Central memory CD4-positive, alpha-beta T cell (primary cell): ENCODE data around the gene CISD1.
A peak's percentile ranks its signal among the peaks of the same experiment; 100 is the strongest.

Experiments
- DNase-seq: peaks from one replicate; pipeline ENCODE4 v3.0.0; 2022

CISD1 gene

DNA sequence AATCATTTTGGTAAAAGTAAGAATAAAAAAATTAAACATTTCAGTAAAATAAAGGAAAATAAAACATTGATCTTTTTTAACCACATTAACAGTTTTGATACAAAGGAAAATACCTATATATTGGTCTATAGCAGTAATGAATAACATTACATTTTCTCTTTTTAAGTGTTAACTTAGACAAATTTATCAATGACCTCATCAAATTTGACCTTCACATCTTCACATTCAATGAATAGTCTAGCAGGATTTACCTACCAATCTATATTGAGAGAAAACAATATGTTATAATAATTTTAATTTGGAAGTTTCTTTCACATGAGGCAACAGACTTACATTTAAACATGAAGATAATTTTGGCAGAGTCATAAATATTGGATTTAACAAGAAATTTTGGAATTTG, 47.9 kb downstream of the CISD1 start:
- no peak for DNase-seq

GRCh38 chr10:58318346-58318745, 49.4 kb downstream of the CISD1 start:
- DNase-seq, result no peak

DNA sequence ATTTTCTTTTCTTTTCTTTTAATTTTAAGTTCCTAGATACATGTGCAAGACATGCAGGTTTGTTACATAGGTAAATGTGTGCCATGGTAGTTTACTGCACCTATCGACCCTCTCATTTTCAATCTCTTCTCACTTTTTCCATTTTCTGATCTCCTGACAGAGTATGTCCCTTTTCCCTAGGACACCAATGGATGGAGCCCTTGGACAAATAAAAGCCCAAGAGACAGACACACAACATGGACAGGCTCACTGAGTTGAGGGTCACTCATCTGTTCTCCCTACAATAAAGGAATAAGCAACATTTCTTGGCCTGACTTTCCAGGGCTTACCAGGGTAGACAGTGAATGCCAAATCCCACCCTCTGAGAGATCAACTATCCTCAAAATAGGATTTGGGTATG, 50.6 kb downstream of the CISD1 start:
- DNase-seq, result no peak

DNA sequence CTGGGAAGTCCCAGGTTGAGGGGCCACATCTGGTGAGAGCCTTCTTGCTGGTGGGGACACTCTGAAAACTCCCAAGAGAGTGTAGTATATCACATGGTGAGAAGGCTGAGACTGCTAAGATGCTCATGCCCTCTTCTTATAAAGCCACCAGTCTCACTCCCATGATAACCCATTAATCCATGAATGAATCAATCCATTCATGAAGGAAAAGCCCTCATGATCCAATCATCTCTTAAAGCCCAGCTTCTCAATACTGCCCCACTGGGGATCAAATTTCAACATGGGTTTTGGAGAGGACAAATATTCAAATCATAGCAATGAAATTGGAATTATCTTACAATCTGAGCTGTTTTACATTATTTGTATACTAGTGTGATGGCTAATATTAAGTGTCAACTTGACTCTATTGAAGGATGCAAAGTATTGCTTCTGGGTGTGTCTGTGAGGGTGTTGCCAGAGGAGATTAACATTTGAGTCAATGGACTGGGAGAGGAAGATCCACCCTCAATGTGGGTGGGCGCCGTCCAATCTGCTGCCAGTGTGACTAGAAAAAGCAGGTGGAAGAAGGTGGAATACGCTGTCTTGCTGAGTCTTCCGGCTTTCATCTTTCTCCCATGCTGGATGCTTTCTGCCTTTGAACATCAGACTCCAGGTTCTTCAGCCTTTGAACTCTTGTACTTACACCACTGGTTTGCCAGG, 51.5 kb downstream of the CISD1 start:
- no peak for DNase-seq

- DNase-seq, result no peak
Observed at GRCh38 chr10:58322072-58322834, 53.3 kb downstream of the CISD1 start.

DNA sequence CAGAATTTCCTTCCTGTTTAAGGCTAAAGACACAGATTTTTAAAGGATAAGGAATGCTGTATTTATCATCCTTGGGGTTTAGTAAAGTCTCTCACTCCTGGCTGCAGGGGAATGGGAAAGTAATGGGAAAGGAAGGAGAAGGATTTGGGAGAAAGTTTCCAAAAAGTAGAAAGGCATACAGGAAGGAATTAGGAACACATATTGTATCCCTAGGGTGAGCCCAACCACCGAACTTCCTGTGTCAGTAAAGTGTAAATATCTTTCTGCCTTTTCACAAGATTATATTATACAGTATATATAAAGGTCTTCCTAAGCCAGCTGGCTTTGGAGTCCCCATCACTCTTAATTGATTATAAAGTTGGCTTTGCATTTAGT, 53.9 kb downstream of the CISD1 start:
- DNase-seq, result no peak

- DNase-seq, result no peak
Observed at GRCh38 chr10:58326967-58327381, 58.0 kb downstream of the CISD1 start.

- no peak for DNase-seq
Observed at GRCh38 chr10:58328233-58328632, 59.3 kb downstream of the CISD1 start.

- no peak for DNase-seq
Observed at GRCh38 chr10:58330431-58330830, 61.5 kb downstream of the CISD1 start.

DNA sequence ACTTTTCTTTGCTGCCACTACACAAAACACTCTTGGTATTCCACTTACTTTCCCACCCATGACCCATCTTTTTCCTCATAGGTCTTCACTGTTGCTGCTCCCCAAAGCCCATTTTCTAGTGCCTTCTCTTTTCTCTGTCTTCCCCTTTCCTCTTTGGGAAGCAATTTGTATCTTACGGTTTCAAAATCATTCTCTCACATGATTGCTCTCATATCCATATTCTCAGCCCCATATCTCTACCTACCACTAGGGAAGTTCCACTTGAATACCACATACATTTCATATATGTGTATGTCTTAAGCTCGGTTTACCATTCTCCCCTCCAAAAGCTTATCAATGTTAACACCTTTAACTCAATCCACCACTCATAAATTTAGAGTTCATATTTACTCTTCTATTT, 62.7 kb downstream of the CISD1 start:
- no peak for DNase-seq

- DNase-seq, result peak; percentile 68
Observed at GRCh38 chr10:58334817-58335305, 65.9 kb downstream of the CISD1 start, which contains the start of gene UBE2D1. Gene UBE2D1, plus strand, starts transcription at chr10:58335006. Its CDS starts 196 bp downstream, at chr10:58335202.

- peak; percentile 3 for DNase-seq
Observed at GRCh38 chr10:58335306-58336005, 66.5 kb downstream of the CISD1 start.

DNA sequence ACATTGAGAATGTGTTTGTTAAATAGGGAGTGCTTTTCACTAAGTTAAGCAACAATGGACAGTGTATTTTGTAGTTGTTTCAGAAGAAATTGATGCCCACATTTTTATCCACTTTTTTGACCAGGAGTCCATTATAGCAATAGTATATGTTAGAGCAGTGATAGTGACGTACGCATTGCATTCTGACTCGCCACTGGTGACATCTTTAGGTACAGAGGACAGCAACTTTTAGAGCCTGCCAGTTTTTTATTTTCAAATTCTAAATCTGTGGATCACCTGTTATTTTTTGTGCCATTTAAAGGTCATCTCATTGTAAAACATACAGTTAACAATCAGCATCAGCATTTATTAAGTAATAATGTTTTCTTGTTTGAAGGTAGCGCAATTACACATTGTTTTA, 67.3 kb downstream of the CISD1 start:
- no peak for DNase-seq
